ENCODE data around the gene SDK1. TPM values are rescaled to one million over a fixed set of nuclear protein-coding genes. Genes with fewer than 3 reads are reported as not detected.

The SDK1 gene
- total RNA-seq, 1 donor from 2014 or later: 16.7 TPM

- intact Hi-C loops (cut with DNase I): no loop called here
- no peak for TF ChIP-seq POLR2A (IDR thresholded peaks at IDR 0.05)
- TF ChIP-seq, protein P1, sequence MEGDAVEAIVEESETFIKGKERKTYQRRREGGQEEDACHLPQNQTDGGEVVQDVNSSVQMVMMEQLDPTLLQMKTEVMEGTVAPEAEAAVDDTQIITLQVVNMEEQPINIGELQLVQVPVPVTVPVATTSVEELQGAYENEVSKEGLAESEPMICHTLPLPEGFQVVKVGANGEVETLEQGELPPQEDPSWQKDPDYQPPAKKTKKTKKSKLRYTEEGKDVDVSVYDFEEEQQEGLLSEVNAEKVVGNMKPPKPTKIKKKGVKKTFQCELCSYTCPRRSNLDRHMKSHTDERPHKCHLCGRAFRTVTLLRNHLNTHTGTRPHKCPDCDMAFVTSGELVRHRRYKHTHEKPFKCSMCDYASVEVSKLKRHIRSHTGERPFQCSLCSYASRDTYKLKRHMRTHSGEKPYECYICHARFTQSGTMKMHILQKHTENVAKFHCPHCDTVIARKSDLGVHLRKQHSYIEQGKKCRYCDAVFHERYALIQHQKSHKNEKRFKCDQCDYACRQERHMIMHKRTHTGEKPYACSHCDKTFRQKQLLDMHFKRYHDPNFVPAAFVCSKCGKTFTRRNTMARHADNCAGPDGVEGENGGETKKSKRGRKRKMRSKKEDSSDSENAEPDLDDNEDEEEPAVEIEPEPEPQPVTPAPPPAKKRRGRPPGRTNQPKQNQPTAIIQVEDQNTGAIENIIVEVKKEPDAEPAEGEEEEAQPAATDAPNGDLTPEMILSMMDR (IDR thresholded peaks at IDR 0.05): no peak
- TF ChIP-seq POLR2AphosphoS5 (IDR thresholded peaks at IDR 0.05; ENCODE audit: insufficient read depth in 1 of 2, low read depth in 1 of 2): no peak
- no peaks in the 10 kb centered on the region for H3K9me3 ChIP-seq
- H3K36me3 ChIP-seq: no peaks in the 10 kb centered on the region
- H3K4me1 ChIP-seq: no peaks in the 10 kb centered on the region
- H3K27ac ChIP-seq: no peak overlapping the region
- DNase-seq (ENCODE audit: extremely low spot score in 2 of 2): peak in 1 of 2 donors; percentile 37
- no peak overlapping the region for H3K4me3 ChIP-seq
- no peaks in the 10 kb centered on the region for H3K27me3 ChIP-seq
These were observed 772.0 kb downstream of the SDK1 start for GRCh38 chr7:4073052-4073451.

DNA sequence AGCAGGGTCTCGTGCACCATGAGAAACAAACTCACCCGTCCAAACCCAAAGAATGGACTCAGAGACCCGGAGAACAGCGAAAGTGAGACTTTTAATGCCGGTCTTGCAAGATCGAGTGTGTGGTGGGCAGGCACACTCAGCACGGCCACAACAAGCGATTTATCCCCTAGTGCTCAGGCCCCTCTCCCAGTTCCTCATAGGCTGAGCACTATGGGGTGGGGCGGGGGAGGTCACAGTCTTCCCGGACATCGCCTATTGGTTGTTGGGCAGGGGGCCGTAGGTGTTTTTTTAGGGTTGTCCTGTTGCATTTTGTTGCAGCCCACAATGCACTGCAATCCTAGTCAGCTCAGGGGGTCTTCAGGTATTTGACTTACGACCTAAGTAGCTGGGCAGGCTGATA, 772.7 kb downstream of the SDK1 start:
- no peak overlapping the region for H3K27ac ChIP-seq
- no peak for TF ChIP-seq POLR2AphosphoS5 (IDR thresholded peaks at IDR 0.05; ENCODE audit: insufficient read depth in 1 of 2, low read depth in 1 of 2)
- TF ChIP-seq, protein P1 (IDR thresholded peaks at IDR 0.05): no peak
- TF ChIP-seq POLR2A (IDR thresholded peaks at IDR 0.05): no peak
- peak in 1 of 2 donors; percentile 40 for DNase-seq (ENCODE audit: extremely low spot score in 2 of 2)
- no peak overlapping the region for H3K4me3 ChIP-seq
- no peaks in the 10 kb centered on the region for H3K4me1 ChIP-seq
- no peaks in the 10 kb centered on the region for H3K36me3 ChIP-seq
- no peaks in the 10 kb centered on the region for H3K27me3 ChIP-seq
- H3K9me3 ChIP-seq: no peaks in the 10 kb centered on the region
- intact Hi-C loops (cut with DNase I): no loop called here

- no peaks in the 10 kb centered on the region for H3K4me1 ChIP-seq
- intact Hi-C loops (cut with DNase I): no loop called here
- H3K27me3 ChIP-seq: no peaks in the 10 kb centered on the region
These were observed 773.4 kb downstream of the SDK1 start for GRCh38 chr7:4074407-4074806.

DNA sequence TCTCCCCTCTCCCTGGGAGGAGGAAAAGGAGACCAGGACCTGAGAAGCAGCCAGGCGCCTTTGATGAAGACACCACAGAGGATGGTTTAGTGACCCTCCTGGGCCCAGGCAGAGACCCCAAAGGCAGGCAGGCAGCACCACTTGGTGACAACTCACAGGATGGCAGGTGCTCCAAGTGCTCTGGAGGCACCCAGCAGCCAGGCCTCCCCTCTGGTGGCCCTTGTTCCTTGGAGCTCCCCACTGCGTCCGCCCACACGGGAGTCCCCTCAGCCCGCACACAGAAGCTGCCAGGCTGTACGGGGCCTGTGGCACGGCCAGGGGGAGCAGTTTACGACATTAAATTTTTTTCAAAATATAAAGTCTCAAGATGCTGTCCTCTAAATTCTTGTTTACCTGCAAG, 773.9 kb downstream of the SDK1 start:
- no peak for TF ChIP-seq POLR2AphosphoS5 (IDR thresholded peaks at IDR 0.05; ENCODE audit: insufficient read depth in 1 of 2, low read depth in 1 of 2)
- TF ChIP-seq, protein P1 (IDR thresholded peaks at IDR 0.05): no peak
- no peak for TF ChIP-seq POLR2A (IDR thresholded peaks at IDR 0.05)
- intact Hi-C loops (cut with DNase I): no loop called here
- Histone ChIP-seq H3K4me1 (no peaks in the 10 kb centered on the region), H3K36me3 (no peaks in the 10 kb centered on the region), H3K27me3 (no peaks in the 10 kb centered on the region), H3K9me3 (no peaks in the 10 kb centered on the region), H3K4me3 (no peak overlapping the region), H3K27ac (no peak overlapping the region)
- peak in 1 of 2 donors; percentile 83 for DNase-seq (ENCODE audit: extremely low spot score in 2 of 2)

More at GRCh38 chr7:4074407-4074806, 773.4 kb downstream of the SDK1 start:
- no peaks in the 10 kb centered on the region for H3K9me3 ChIP-seq
- no peak overlapping the region for H3K27ac ChIP-seq
- peak in 1 of 2 donors; percentile 34 for DNase-seq (ENCODE audit: extremely low spot score in 2 of 2)
- TF ChIP-seq POLR2AphosphoS5 (IDR thresholded peaks at IDR 0.05; ENCODE audit: insufficient read depth in 1 of 2, low read depth in 1 of 2): no peak
- no peak for TF ChIP-seq POLR2A (IDR thresholded peaks at IDR 0.05)
- TF ChIP-seq, protein P1 (IDR thresholded peaks at IDR 0.05): no peak
- no peak overlapping the region for H3K4me3 ChIP-seq
- H3K36me3 ChIP-seq: no peaks in the 10 kb centered on the region

GRCh38 chr7:4076701-4077294, 775.7 kb downstream of the SDK1 start:
- no peaks in the 10 kb centered on the region for H3K36me3 ChIP-seq
- TF ChIP-seq POLR2A (IDR thresholded peaks at IDR 0.05): no peak
- no peak for TF ChIP-seq POLR2AphosphoS5 (IDR thresholded peaks at IDR 0.05; ENCODE audit: insufficient read depth in 1 of 2, low read depth in 1 of 2)
- TF ChIP-seq, protein P1 (IDR thresholded peaks at IDR 0.05): no peak
- no peak overlapping the region for H3K27ac ChIP-seq
- peak in 1 of 2 donors; percentile 72 for DNase-seq (ENCODE audit: extremely low spot score in 2 of 2)
- H3K27me3 ChIP-seq: no peaks in the 10 kb centered on the region
- no peaks in the 10 kb centered on the region for H3K4me1 ChIP-seq
- intact Hi-C loops (cut with DNase I): no loop called here
- no peaks in the 10 kb centered on the region for H3K9me3 ChIP-seq
- H3K4me3 ChIP-seq: no peak overlapping the region

All from vagina (tissue), 2 donors.